Tibial artery (tissue), 4 donors: ENCODE data around the gene PLD6.

ENCODE experiments used
- DNase-seq, 2 donors: peaks; one replicate each; pipeline ENCODE4 v3.0.0-alpha.2; 2019
- H3K27ac ChIP-seq, 2 donors: fragments of 200-600 bp; sonication (generic) in 1 of 2; 1 replicate in 1 of 2; 2 replicates in 1 of 2; pipeline ENCODE4 v1.5.1; 2018 to 2019; ENCODE audit warnings: mild to moderate bottlenecking in 1 of 2
- H3K27me3 ChIP-seq, 2 donors: fragments of 200-600 bp; sonication (generic) in 1 of 2; one replicate each; pipeline versions ENCODE4 v1.5.1 to v1.6.0; 2016 to 2019
- H3K36me3 ChIP-seq, 3 donors: fragments of 200-600 bp; sonication (generic) in 2 of 3; one replicate each; pipeline ENCODE4 v1.5.1; 2016 to 2019; ENCODE audit warnings: mild to moderate bottlenecking in 2 of 3
- H3K4me1 ChIP-seq, 4 donors: fragments of 200-600 bp; sonication (generic) in 2 of 4; 1 replicate in 3 of 4; 2 replicates in 1 of 4; pipeline ENCODE4 v1.5.1; 2016 to 2019
- H3K4me3 ChIP-seq, 2 donors: fragments of 200-600 bp; sonication (generic) in 1 of 2; 1 replicate in 1 of 2; 2 replicates in 1 of 2; pipeline ENCODE4 v1.5.1; 2018 to 2019; ENCODE audit warnings: mild to moderate bottlenecking in 2 of 2
- H3K9me3 ChIP-seq, 3 donors: fragments of 200-600 bp; sonication (generic) in 1 of 3; one replicate each; pipeline ENCODE4 v1.5.1; 2016 to 2019
- intact Hi-C: fragments of 100-400 bp; cut with DNase I; formaldehyde crosslinking; loops from one replicate; pipeline ENCODE4 v1.15.0; 2023; ENCODE audit warnings: low total_unique reads
- TF ChIP-seq, protein P1 (sequence below), 2 experiments: fragments of 200-600 bp in 1 of 2; fragments of 450-650 bp in 1 of 2; IDR thresholded peaks; one replicate each; pipeline ENCODE4 v1.5.1; 2017 to 2019; ENCODE audit warnings: antibody characterized with exemption in 2 of 2, mild to moderate bottlenecking in 1 of 2, moderate library complexity in 1 of 2

PLD6 gene

GRCh38 chr17:17152385-17152784 is 53.7 kb downstream of the PLD6 start:
- peak in 1 of 2 donors; percentile 80 for DNase-seq
- Histone ChIP-seq H3K27me3 (no peaks in the 10 kb centered on the region), H3K4me1 (peaks cover 0 to 30% (median 20%) of the 10 kb centered on the region in 4 donors), H3K4me3 (no peak overlapping the region), H3K27ac (peak overlapping the region; percentile 34 to 81), H3K36me3 (peaks cover 60 to 89% (median 73%) of the 10 kb centered on the region in 3 donors), H3K9me3 (no peaks in the 10 kb centered on the region)
- TF ChIP-seq, protein P1, sequence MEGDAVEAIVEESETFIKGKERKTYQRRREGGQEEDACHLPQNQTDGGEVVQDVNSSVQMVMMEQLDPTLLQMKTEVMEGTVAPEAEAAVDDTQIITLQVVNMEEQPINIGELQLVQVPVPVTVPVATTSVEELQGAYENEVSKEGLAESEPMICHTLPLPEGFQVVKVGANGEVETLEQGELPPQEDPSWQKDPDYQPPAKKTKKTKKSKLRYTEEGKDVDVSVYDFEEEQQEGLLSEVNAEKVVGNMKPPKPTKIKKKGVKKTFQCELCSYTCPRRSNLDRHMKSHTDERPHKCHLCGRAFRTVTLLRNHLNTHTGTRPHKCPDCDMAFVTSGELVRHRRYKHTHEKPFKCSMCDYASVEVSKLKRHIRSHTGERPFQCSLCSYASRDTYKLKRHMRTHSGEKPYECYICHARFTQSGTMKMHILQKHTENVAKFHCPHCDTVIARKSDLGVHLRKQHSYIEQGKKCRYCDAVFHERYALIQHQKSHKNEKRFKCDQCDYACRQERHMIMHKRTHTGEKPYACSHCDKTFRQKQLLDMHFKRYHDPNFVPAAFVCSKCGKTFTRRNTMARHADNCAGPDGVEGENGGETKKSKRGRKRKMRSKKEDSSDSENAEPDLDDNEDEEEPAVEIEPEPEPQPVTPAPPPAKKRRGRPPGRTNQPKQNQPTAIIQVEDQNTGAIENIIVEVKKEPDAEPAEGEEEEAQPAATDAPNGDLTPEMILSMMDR (IDR thresholded peaks at IDR 0.05) = no peak
- intact Hi-C loops = loop anchor here (5.0 kb wide), 1 partner anchor 85 kb away; the partner anchor contains the start of gene FLCN

DNA sequence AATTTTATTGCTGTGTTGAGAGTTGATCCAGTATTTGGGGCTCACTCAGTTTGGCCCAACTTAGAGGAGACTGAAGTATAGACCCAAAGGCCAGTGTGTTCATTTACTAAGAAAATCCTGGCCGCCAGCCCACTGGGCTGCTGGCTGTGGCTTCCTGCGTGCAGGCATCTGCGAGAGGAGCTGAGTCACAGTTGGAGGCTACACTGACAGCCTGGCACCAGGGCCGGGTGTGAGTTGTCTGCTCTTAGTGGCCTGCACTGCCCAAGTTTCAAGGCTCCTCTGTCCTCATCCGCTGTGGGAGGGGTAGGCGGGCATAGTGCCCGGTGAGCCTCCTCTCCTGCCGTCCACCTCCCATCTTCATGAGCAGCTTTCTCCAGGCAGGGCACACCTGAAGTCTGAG is 54.2 kb downstream of the PLD6 start:
- H3K9me3 ChIP-seq = no peaks in the 10 kb centered on the region
- no peak overlapping the region for H3K4me3 ChIP-seq
- H3K36me3 ChIP-seq = peaks cover 60 to 89% (median 73%) of the 10 kb centered on the region in 3 donors
- peaks cover 0 to 30% (median 20%) of the 10 kb centered on the region in 4 donors for H3K4me1 ChIP-seq
- TF ChIP-seq, protein P1 (IDR thresholded peaks at IDR 0.05) = no peak
- H3K27ac ChIP-seq = peak overlapping the region; percentile 34 to 81
- peak; percentile 96 to 98 for DNase-seq
- intact Hi-C loops = loop anchor here (5.0 kb wide), 1 partner anchor 85 kb away; the partner anchor contains the start of gene FLCN
- no peaks in the 10 kb centered on the region for H3K27me3 ChIP-seq

- H3K4me1 ChIP-seq = peaks cover 0 to 30% (median 20%) of the 10 kb centered on the region in 4 donors
Measured at GRCh38 chr17:17151541-17151940, 54.6 kb downstream of the PLD6 start.

GRCh38 chr17:17151055-17151454 is 55.1 kb downstream of the PLD6 start:
- Histone ChIP-seq H3K27ac (peak overlapping the region; percentile 34 to 81), H3K4me1 (peaks cover 0 to 30% (median 20%) of the 10 kb centered on the region in 4 donors), H3K36me3 (peaks cover 61 to 89% (median 73%) of the 10 kb centered on the region in 3 donors), H3K27me3 (no peaks in the 10 kb centered on the region), H3K9me3 (no peaks in the 10 kb centered on the region), H3K4me3 (no peak overlapping the region)
- DNase-seq = no peak
- TF ChIP-seq, protein P1 (IDR thresholded peaks at IDR 0.05) = no peak
- intact Hi-C loops = loop anchor here (5.0 kb wide), 1 partner anchor 86 kb away; the partner anchor contains the start of gene FLCN

More at GRCh38 chr17:17151541-17151940, 54.6 kb downstream of the PLD6 start:
- Histone ChIP-seq H3K27ac (peak overlapping the region; percentile 34 to 81), H3K4me3 (no peak overlapping the region), H3K36me3 (peaks cover 60 to 89% (median 73%) of the 10 kb centered on the region in 3 donors), H3K27me3 (no peaks in the 10 kb centered on the region), H3K9me3 (no peaks in the 10 kb centered on the region)
- TF ChIP-seq, protein P1 (IDR thresholded peaks at IDR 0.05) = no peak
- intact Hi-C loops = loop anchor here (5.0 kb wide), 1 partner anchor 86 kb away; the partner anchor contains the start of gene FLCN
- DNase-seq = no peak
